ENCODE data around the gene TK2.
A peak's percentile ranks its signal among the peaks of the same experiment; 100 is the strongest.

The TK2 gene

GRCh38 chr16:66563574-66564334 lies 13.8 kb upstream of the TK2 start:
- DNase-seq (ENCODE audit: low spot score in 2 of 2) (no peak), ATAC-seq (ENCODE audit: low read depth) (no peak)
- Mint-ChIP-seq H3K36me3 (peaks cover 22% of the 10 kb centered on the region), H3K9me3 (no peaks in the 10 kb centered on the region), H3K4me3 (no peak overlapping the region), H3K4me1 (peaks cover 19% of the 10 kb centered on the region), H3K27me3 (no peaks in the 10 kb centered on the region), H3K27ac (no peak overlapping the region)

- ATAC-seq (ENCODE audit: low read depth) (no peak), DNase-seq (ENCODE audit: low spot score in 2 of 2) (no peak)
- no peaks in the 10 kb centered on the region for H3K9me3 Mint-ChIP-seq
- no peaks in the 10 kb centered on the region for H3K27me3 Mint-ChIP-seq
- H3K4me3 Mint-ChIP-seq, result no peak overlapping the region
- H3K36me3 Mint-ChIP-seq, result peaks cover 26% of the 10 kb centered on the region
- H3K27ac Mint-ChIP-seq, result no peak overlapping the region
- H3K4me1 Mint-ChIP-seq, result peaks cover 19% of the 10 kb centered on the region
Measured at GRCh38 chr16:66562986-66563385, 13.1 kb upstream of the TK2 start.

- no peak for DNase-seq (ENCODE audit: low spot score in 2 of 2)
- peaks cover 27% of the 10 kb centered on the region for H3K36me3 Mint-ChIP-seq
- H3K27ac Mint-ChIP-seq, result no peak overlapping the region
- H3K4me1 Mint-ChIP-seq, result peaks cover 22% of the 10 kb centered on the region
- ATAC-seq (ENCODE audit: low read depth), result no peak
- H3K27me3 Mint-ChIP-seq, result no peaks in the 10 kb centered on the region
- no peaks in the 10 kb centered on the region for H3K9me3 Mint-ChIP-seq
- no peak overlapping the region for H3K4me3 Mint-ChIP-seq
Measured at GRCh38 chr16:66562409-66562808, 12.5 kb upstream of the TK2 start.

- ATAC-seq (ENCODE audit: low read depth) (no peak), DNase-seq (ENCODE audit: low spot score in 2 of 2) (no peak)
- Mint-ChIP-seq H3K4me1 (peaks cover 23% of the 10 kb centered on the region), H3K27ac (peak overlapping the region; percentile 18), H3K36me3 (peaks cover 23% of the 10 kb centered on the region), H3K27me3 (no peaks in the 10 kb centered on the region), H3K4me3 (no peak overlapping the region), H3K9me3 (no peaks in the 10 kb centered on the region)
Measured at GRCh38 chr16:66561381-66562080, 11.6 kb upstream of the TK2 start.

- Mint-ChIP-seq H3K4me1 (peaks cover 35% of the 10 kb centered on the region), H3K27me3 (no peaks in the 10 kb centered on the region), H3K9me3 (no peaks in the 10 kb centered on the region), H3K27ac (peak overlapping the region; percentile 3), H3K4me3 (no peak overlapping the region), H3K36me3 (peaks cover 25% of the 10 kb centered on the region)
- DNase-seq (ENCODE audit: low spot score in 2 of 2) (no peak), ATAC-seq (ENCODE audit: low read depth) (no peak)
Measured at GRCh38 chr16:66560107-66560506, 10.2 kb upstream of the TK2 start.

GRCh38 chr16:66554495-66554894 lies 4.6 kb upstream of the TK2 start:
- no peaks in the 10 kb centered on the region for H3K9me3 Mint-ChIP-seq
- peaks cover 52% of the 10 kb centered on the region for H3K4me1 Mint-ChIP-seq
- H3K27ac Mint-ChIP-seq, result no peak overlapping the region
- H3K4me3 Mint-ChIP-seq, result no peak overlapping the region
- ATAC-seq (ENCODE audit: low read depth) (no peak), DNase-seq (ENCODE audit: low spot score in 2 of 2) (no peak)
- no peaks in the 10 kb centered on the region for H3K27me3 Mint-ChIP-seq
- H3K36me3 Mint-ChIP-seq, result peaks cover 19% of the 10 kb centered on the region

GRCh38 chr16:66554021-66554420 lies 4.1 kb upstream of the TK2 start:
- H3K4me1 Mint-ChIP-seq, result peaks cover 54% of the 10 kb centered on the region
- H3K27me3 Mint-ChIP-seq, result no peaks in the 10 kb centered on the region
- DNase-seq (ENCODE audit: low spot score in 2 of 2) (no peak), ATAC-seq (ENCODE audit: low read depth) (no peak)
- H3K4me3 Mint-ChIP-seq, result no peak overlapping the region
- H3K27ac Mint-ChIP-seq, result no peak overlapping the region
- peaks cover 19% of the 10 kb centered on the region for H3K36me3 Mint-ChIP-seq
- H3K9me3 Mint-ChIP-seq, result no peaks in the 10 kb centered on the region

- Mint-ChIP-seq H3K36me3 (peaks cover 15% of the 10 kb centered on the region), H3K27ac (no peak overlapping the region), H3K9me3 (no peaks in the 10 kb centered on the region), H3K27me3 (no peaks in the 10 kb centered on the region), H3K4me3 (peak overlapping the region; percentile 90), H3K4me1 (peaks cover 60% of the 10 kb centered on the region)
- DNase-seq (ENCODE audit: low spot score in 2 of 2), result no peak
- ATAC-seq (ENCODE audit: low read depth), result no peak
Measured at GRCh38 chr16:66553223-66553622, 3.3 kb upstream of the TK2 start.

GRCh38 chr16:66552286-66553177 lies 2.6 kb upstream of the TK2 start, which contains the start of gene CKLF:
TSS of gene CKLF (plus strand) at chr16:66552576. CDS start at chr16:66552716, 140 bp downstream.
- ATAC-seq (ENCODE audit: low read depth) (peak; percentile 73), DNase-seq (ENCODE audit: low spot score in 2 of 2) (peak; percentile 89 to 90)
- H3K36me3 Mint-ChIP-seq, result peaks cover 13% of the 10 kb centered on the region
- H3K27me3 Mint-ChIP-seq, result no peaks in the 10 kb centered on the region
- H3K9me3 Mint-ChIP-seq, result no peaks in the 10 kb centered on the region
- peak within 1 kb of the TSS; percentile 91 for H3K27ac Mint-ChIP-seq
- peak within 1 kb of the TSS; percentile 90 for H3K4me3 Mint-ChIP-seq
- H3K4me1 Mint-ChIP-seq, result peaks cover 65% of the 10 kb centered on the region

- H3K36me3 Mint-ChIP-seq, result peaks cover 10% of the 10 kb centered on the region
- ATAC-seq (ENCODE audit: low read depth), result no peak
- no peaks in the 10 kb centered on the region for H3K9me3 Mint-ChIP-seq
- peak in 1 of 2 donors; percentile 6 for DNase-seq (ENCODE audit: low spot score in 2 of 2)
- H3K4me3 Mint-ChIP-seq, result peak overlapping the region; percentile 90
- H3K27ac Mint-ChIP-seq, result peak overlapping the region; percentile 91
- H3K4me1 Mint-ChIP-seq, result peaks cover 70% of the 10 kb centered on the region
- H3K27me3 Mint-ChIP-seq, result no peaks in the 10 kb centered on the region
Measured at GRCh38 chr16:66551788-66552285, 1.9 kb upstream of the TK2 start.

- peaks cover 74% of the 10 kb centered on the region for H3K4me1 Mint-ChIP-seq
- peak overlapping the region; percentile 90 for H3K4me3 Mint-ChIP-seq
- ATAC-seq (ENCODE audit: low read depth) (peak; percentile 46), DNase-seq (ENCODE audit: low spot score in 2 of 2) (peak; percentile 36 to 46)
- no peaks in the 10 kb centered on the region for H3K27me3 Mint-ChIP-seq
- H3K9me3 Mint-ChIP-seq, result no peaks in the 10 kb centered on the region
- H3K36me3 Mint-ChIP-seq, result peaks cover 10% of the 10 kb centered on the region
- peak overlapping the region; percentile 91 for H3K27ac Mint-ChIP-seq
Measured at GRCh38 chr16:66551348-66551759, 1.4 kb upstream of the TK2 start.

- peak overlapping the region; percentile 23 for H3K27ac Mint-ChIP-seq
- H3K4me3 Mint-ChIP-seq, result peak overlapping the region; percentile 77
- H3K27me3 Mint-ChIP-seq, result no peaks in the 10 kb centered on the region
- ATAC-seq (ENCODE audit: low read depth) (no peak), DNase-seq (ENCODE audit: low spot score in 2 of 2) (no peak)
- peaks cover 63% of the 10 kb centered on the region for H3K4me1 Mint-ChIP-seq
- no peaks in the 10 kb centered on the region for H3K9me3 Mint-ChIP-seq
- H3K36me3 Mint-ChIP-seq, result no peaks in the 10 kb centered on the region
Measured at GRCh38 chr16:66548868-66549267, 1.1 kb downstream of the TK2 start.

GRCh38 chr16:66548068-66548467 lies 1.9 kb downstream of the TK2 start:
- Mint-ChIP-seq H3K27ac (peak overlapping the region; percentile 23), H3K27me3 (no peaks in the 10 kb centered on the region), H3K9me3 (no peaks in the 10 kb centered on the region), H3K4me3 (no peak overlapping the region), H3K4me1 (peaks cover 59% of the 10 kb centered on the region), H3K36me3 (no peaks in the 10 kb centered on the region)
- ATAC-seq (ENCODE audit: low read depth) (no peak), DNase-seq (ENCODE audit: low spot score in 2 of 2) (no peak)
